IMR-90 (cell line): ENCODE measurements around the gene HOXB2. TPM values are rescaled to one million over a fixed set of nuclear protein-coding genes. Genes with fewer than 3 reads are reported as not detected.

Experiments
- ATAC-seq: fragments of 200-7000 bp; cut with Tn5 transposase; 2 replicates; pipeline ENCODE4 v1.9.1; 2020; ENCODE audit warnings: low read depth, mild to moderate bottlenecking, moderate library complexity
- BruUV-seq: library from RNA; stranded (reverse); fragments of 400-500 nt; replicated peaks from 2 replicates; lab custom pipeline; 2021; lab: Mats Ljungman, UMichigan
- CTCF ChIA-PET: fragments of 300-600 bp; formaldehyde crosslinking; extraction: SDS; loops from one replicate; lab custom pipeline; 2021; ENCODE audit warnings: antibody characterized with exemption; lab: Yijun Ruan, JAX
- POLR2A ChIA-PET: fragments of 300-600 bp; sonication (Branson Sonifier 250); formaldehyde crosslinking; loops from one replicate; lab custom pipeline; 2022; ENCODE audit warnings: antibody characterized with exemption; ENCODE audit not compliant: unreplicated experiment; lab: Charles Lee
- DNase-seq: peaks from one replicate; pipeline ENCODE4 v3.0.0; 2013
- H2AFZ ChIP-seq: replicated peaks from 2 replicates; pipeline ENCODE3; 2013; ENCODE audit warnings: low read length, mild to moderate bottlenecking; ENCODE audit not compliant: poor library complexity
- H2AK5ac ChIP-seq: 2 replicates; pipeline ENCODE4 v1.6.1; 2013; ENCODE audit warnings: low read depth, low read length, inconsistent platforms
- H2AK9ac ChIP-seq: replicated peaks from 2 replicates; pipeline ENCODE3; 2013; ENCODE audit warnings: mild to moderate bottlenecking, low read depth, low read length, moderate library complexity; ENCODE audit not compliant: poor library complexity
- H2BK120ac ChIP-seq: 2 replicates; pipeline ENCODE4 v1.6.1; 2013; ENCODE audit warnings: low read depth, low read length, inconsistent platforms
- H2BK15ac ChIP-seq: 3 replicates; pipeline ENCODE4 v1.6.1; 2013; ENCODE audit warnings: low read depth, low read length, inconsistent platforms
- H2BK20ac ChIP-seq: 2 replicates; pipeline ENCODE4 v1.6.1; 2013; ENCODE audit warnings: low read depth, mild to moderate bottlenecking, inconsistent platforms, low read length, moderate library complexity
- H2BK5ac ChIP-seq: 2 replicates; pipeline ENCODE4 v1.6.1; 2013; ENCODE audit warnings: mild to moderate bottlenecking, low read depth, low read length, inconsistent platforms; ENCODE audit not compliant: poor library complexity, severe bottlenecking
- H3K14ac ChIP-seq: replicated peaks from 2 replicates; pipeline ENCODE4 v1.6.1; 2013; ENCODE audit warnings: low read depth, low read length, inconsistent platforms
- H3K18ac ChIP-seq: 2 replicates; pipeline ENCODE4 v1.6.1; 2013; ENCODE audit warnings: low read depth, low read length, control low read depth
- H3K23ac ChIP-seq: 2 replicates; pipeline ENCODE4 v1.6.1; 2013; ENCODE audit warnings: low read depth, low read length, inconsistent platforms
- H3K27ac ChIP-seq: 2 replicates; pipeline ENCODE4 v1.5.1; 2013; ENCODE audit warnings: mild to moderate bottlenecking, control low read depth, low read length; ENCODE audit not compliant: insufficient read depth
- H3K27me3 ChIP-seq: 2 replicates; pipeline ENCODE4 v1.6.1; 2013; ENCODE audit warnings: low read length; ENCODE audit not compliant: control insufficient read depth, insufficient read depth
- H3K36me3 ChIP-seq: 2 replicates; pipeline ENCODE4 v1.6.1; 2013; ENCODE audit warnings: low read length, mixed read lengths; ENCODE audit not compliant: control insufficient read depth, insufficient read depth
- H3K4ac ChIP-seq: 2 replicates; pipeline ENCODE4 v1.6.1; 2013; ENCODE audit warnings: low read depth, low read length, inconsistent platforms
- H3K4me1 ChIP-seq: 2 replicates; pipeline ENCODE4 v1.6.1; 2013; ENCODE audit warnings: low read length, mixed read lengths; ENCODE audit not compliant: control insufficient read depth, insufficient read depth
- H3K4me2 ChIP-seq: 2 replicates; pipeline ENCODE4 v1.6.1; 2013; ENCODE audit warnings: low read depth, mild to moderate bottlenecking, control low read depth, low read length, moderate library complexity
- H3K4me3 ChIP-seq: 2 replicates; pipeline ENCODE4 v1.5.1; 2013; ENCODE audit warnings: low read depth, mild to moderate bottlenecking, control low read depth, low read length, moderate library complexity; ENCODE audit not compliant: insufficient read depth
- H3K56ac ChIP-seq: 2 replicates; pipeline ENCODE4 v1.6.1; 2013; ENCODE audit warnings: low read length, inconsistent platforms; ENCODE audit not compliant: insufficient read depth; ENCODE audit errors: extremely low read depth
- H3K79me1 ChIP-seq, 2 experiments: 2 replicates each; pipeline ENCODE4 v1.6.1; 2013; ENCODE audit warnings: low read length in 2 of 2, inconsistent platforms in 1 of 2, low read depth in 1 of 2
- H3K9ac ChIP-seq: 2 replicates; pipeline ENCODE4 v1.6.1; 2013; ENCODE audit warnings: low read depth, low read length, control low read depth
- H3K9me1 ChIP-seq: 2 replicates; pipeline ENCODE4 v1.6.1; 2013; ENCODE audit warnings: low read length, inconsistent platforms; ENCODE audit not compliant: insufficient read depth
- H3K9me3 ChIP-seq: 2 replicates; pipeline ENCODE4 v1.6.1; 2013; ENCODE audit warnings: low read length; ENCODE audit not compliant: control insufficient read depth, insufficient read depth
- H4K20me1 ChIP-seq: 2 replicates; pipeline ENCODE4 v1.6.1; 2013; ENCODE audit warnings: low read length, inconsistent platforms; ENCODE audit not compliant: insufficient read depth
- H4K5ac ChIP-seq: 2 replicates; pipeline ENCODE4 v1.6.1; 2013; ENCODE audit warnings: mild to moderate bottlenecking, low read depth, low read length, control low read depth
- H4K8ac ChIP-seq, 2 experiments: 2 replicates each; pipeline ENCODE4 v1.6.1; 2013; ENCODE audit warnings: low read depth in 2 of 2, low read length in 2 of 2, control low read depth in 1 of 2, inconsistent platforms in 1 of 2
- H4K91ac ChIP-seq: 2 replicates; pipeline ENCODE4 v1.6.1; 2013; ENCODE audit warnings: low read depth, low read length, inconsistent platforms; ENCODE audit not compliant: insufficient read depth
- CEBPB ChIP-seq: IDR thresholded peaks from 2 replicates; pipeline ENCODE4 v1.6.1; 2012; ENCODE audit warnings: low read depth, low read length, improper control_type of control experiment
- FOS ChIP-seq: fragments of 150-350 bp; IDR thresholded peaks from 2 replicates; pipeline ENCODE4 v1.6.1; 2016; ENCODE audit warnings: low read depth, low read length
- MAZ ChIP-seq: IDR thresholded peaks from 2 replicates; pipeline ENCODE4 v1.6.1; 2012; ENCODE audit warnings: low read depth, mild to moderate bottlenecking, low read length, improper control_type of control experiment, moderate library complexity, borderline replicate concordance
- MXI1 ChIP-seq: IDR thresholded peaks from 2 replicates; pipeline ENCODE4 v1.6.1; 2012; ENCODE audit warnings: low read depth, mild to moderate bottlenecking, low read length, moderate library complexity, borderline replicate concordance
- POLR2A ChIP-seq: IDR thresholded peaks from 2 replicates; pipeline ENCODE4 v1.6.1; 2012; ENCODE audit warnings: mild to moderate bottlenecking, low read depth, low read length
- RAD21 ChIP-seq: IDR thresholded peaks from 2 replicates; pipeline ENCODE4 v1.6.1; 2012; ENCODE audit warnings: low read length, improper control_type of control experiment
- RCOR1 ChIP-seq: IDR thresholded peaks from 2 replicates; pipeline ENCODE4 v1.6.1; 2012; ENCODE audit warnings: mild to moderate bottlenecking, low read length, improper control_type of control experiment; ENCODE audit not compliant: insufficient replicate concordance
- RFX5 ChIP-seq: IDR thresholded peaks from 2 replicates; pipeline ENCODE4 v1.8.0; 2012; ENCODE audit warnings: low read depth, mild to moderate bottlenecking, low read length, moderate library complexity
- WGBS, 2 experiments: methylation state at CpG; one replicate each; pipeline versions ENCODE4 v1.1.5 to v1.1.7; 2013; ENCODE audit warnings: missing lambda C conversion rate in 2 of 2; ENCODE audit not compliant: insufficient read length in 1 of 2; ENCODE audit errors: extremely low coverage in 2 of 2; 5-methylcytosine and 5-hydroxymethylcytosine counted together
- dilution Hi-C: fragments of 300-500 bp; cut with HindIII; formaldehyde crosslinking; loops from one replicate; pipeline ENCODE4 v1.14.3; 2018; ENCODE audit warnings: low sequenced_read_pairs; ENCODE audit not compliant: unreplicated experiment
- in situ Hi-C: fragments of 300-500 bp; cut with MboI; formaldehyde crosslinking; loops from 3 replicates; pipeline ENCODE4 v1.14.3; 2019; ENCODE audit warnings: low sequenced_read_pairs, inconsistent platforms, mixed read lengths
- intact Hi-C: fragments of 100-400 bp; cut with micrococcal nuclease; formaldehyde crosslinking; loops from 2 replicates; pipeline ENCODE4 v1.10.0; 2022
- polyA plus RNA-seq, 3 experiments: library from polyadenylated mRNA; depleted of rRNA; stranded (reverse); fragments of >200 nt; gene quantifications; 2 replicates each; pipeline ENCODE4 v1.2.3, GENCODE V29; 2012; ENCODE audit warnings: low replicate concordance in 1 of 3
- total RNA-seq: library from RNA; depleted of rRNA; stranded (reverse); fragments of >200 nt; gene quantifications from 2 replicates; pipeline ENCODE4 v1.2.3, GENCODE V29; 2012
- TF ChIP-seq, protein P1 (sequence below): fragments of 150-350 bp; IDR thresholded peaks from 2 replicates; pipeline ENCODE4 v1.6.1; 2017; ENCODE audit warnings: mild to moderate bottlenecking, antibody characterized with exemption, low read length, low read depth

HOXB2 gene
- total and polyA plus RNA-seq, 2 of the 4 experiments (the other 2 are of a cell fraction): 2.7 to 29.9 TPM

DNA sequence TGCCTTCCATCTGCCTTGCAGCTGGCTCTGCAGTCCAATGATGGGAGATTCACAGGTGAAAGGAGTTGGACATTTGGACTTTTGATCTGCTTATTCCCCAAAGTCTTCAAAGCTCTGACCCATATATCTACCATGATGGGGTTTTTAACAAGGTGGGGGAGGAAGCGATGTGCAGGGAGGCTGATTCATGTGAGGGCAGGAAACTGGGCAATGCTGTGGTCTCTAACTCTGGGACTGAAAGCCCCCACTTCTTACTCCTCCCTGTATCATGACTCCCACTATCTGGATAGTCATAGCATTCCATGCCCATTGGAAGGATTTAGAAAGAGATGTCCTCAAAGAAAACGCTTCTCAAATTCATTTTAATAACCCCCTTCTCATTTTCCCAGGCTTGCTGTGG lies 30.4 kb downstream of the HOXB2 start:
- H2AK9ac ChIP-seq: no peak overlapping the region
- H3K56ac ChIP-seq: no peak overlapping the region
- no peaks in the 10 kb centered on the region for H3K36me3 ChIP-seq
- no peak for DNase-seq
- POLR2A ChIA-PET: no interaction called here
- no peak overlapping the region for H3K4me3 ChIP-seq
- no peak overlapping the region for H3K4ac ChIP-seq
- H4K20me1 ChIP-seq: no peaks in the 10 kb centered on the region
- no peak for ATAC-seq
- H2AK5ac ChIP-seq: no peak overlapping the region; the same call in 1 of the 2 replicates
- no peaks in the 10 kb centered on the region for H3K79me1 ChIP-seq
- no peak overlapping the region for H3K27ac ChIP-seq
- H3K14ac ChIP-seq: no peak overlapping the region
- no peaks in the 10 kb centered on the region; the same call in 1 of the 2 replicates for H3K9me1 ChIP-seq
- no peak overlapping the region for H2BK20ac ChIP-seq
- H3K4me1 ChIP-seq: 0 out of 2 replicates have a peak, but pooled peaks cover 2% of the 10 kb centered on the region
- H2BK5ac ChIP-seq: no peak overlapping the region
- no peak overlapping the region for H4K5ac ChIP-seq
- no peak for TF ChIP-seq MAZ
- no peak for TF ChIP-seq POLR2A
- TF ChIP-seq RCOR1: no peak
- TF ChIP-seq MXI1: no peak
- no peak for TF ChIP-seq RFX5
- no peak for TF ChIP-seq FOS
- no peak for TF ChIP-seq RAD21
- TF ChIP-seq, protein P1, sequence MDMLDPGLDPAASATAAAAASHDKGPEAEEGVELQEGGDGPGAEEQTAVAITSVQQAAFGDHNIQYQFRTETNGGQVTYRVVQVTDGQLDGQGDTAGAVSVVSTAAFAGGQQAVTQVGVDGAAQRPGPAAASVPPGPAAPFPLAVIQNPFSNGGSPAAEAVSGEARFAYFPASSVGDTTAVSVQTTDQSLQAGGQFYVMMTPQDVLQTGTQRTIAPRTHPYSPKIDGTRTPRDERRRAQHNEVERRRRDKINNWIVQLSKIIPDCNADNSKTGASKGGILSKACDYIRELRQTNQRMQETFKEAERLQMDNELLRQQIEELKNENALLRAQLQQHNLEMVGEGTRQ: no peak
- no peak for TF ChIP-seq CEBPB
- H3K9me3 ChIP-seq: no peaks in the 10 kb centered on the region
- H3K18ac ChIP-seq: no peak overlapping the region
- intact Hi-C loops (no loop called here), in situ Hi-C loops (no loop called here), dilution Hi-C loops (no loop called here)
- H3K23ac ChIP-seq: 0 out of 2 replicates have a peak overlapping the region, but pooled peaks have one; percentile 3
- WGBS, 2 experiments: no CpG with 5 or more reads among the region's 2 CpGs
- no peak overlapping the region for H4K8ac ChIP-seq
- H3K4me2 ChIP-seq: no peak overlapping the region
- CTCF ChIA-PET: no interaction called here
- no peak overlapping the region for H4K91ac ChIP-seq
- H2BK15ac ChIP-seq: no peak overlapping the region
- H3K9ac ChIP-seq: no peak overlapping the region
- H2BK120ac ChIP-seq: no peak overlapping the region
- BruUV-seq: no TSS peak
- H3K27me3 ChIP-seq: peaks cover 37% of the 10 kb centered on the region
- H2AFZ ChIP-seq: no peak overlapping the region
